ENCODE data around the gene HRCT1. TPM values are rescaled to one million over a fixed set of nuclear protein-coding genes. Genes with fewer than 3 reads are reported as not detected.
A peak's percentile ranks its signal among the peaks of the same experiment; 100 is the strongest.
"Not testable (repeated sequence)": the region's sequence is repeated elsewhere in the genome, so short reads cannot be mapped to it uniquely, and the experiment has no call there.

HRCT1 gene
- total RNA-seq, 8 experiments from 2014 or later: 0.27 to 1.8 (median 1.0) TPM; not detected in 1

DNA sequence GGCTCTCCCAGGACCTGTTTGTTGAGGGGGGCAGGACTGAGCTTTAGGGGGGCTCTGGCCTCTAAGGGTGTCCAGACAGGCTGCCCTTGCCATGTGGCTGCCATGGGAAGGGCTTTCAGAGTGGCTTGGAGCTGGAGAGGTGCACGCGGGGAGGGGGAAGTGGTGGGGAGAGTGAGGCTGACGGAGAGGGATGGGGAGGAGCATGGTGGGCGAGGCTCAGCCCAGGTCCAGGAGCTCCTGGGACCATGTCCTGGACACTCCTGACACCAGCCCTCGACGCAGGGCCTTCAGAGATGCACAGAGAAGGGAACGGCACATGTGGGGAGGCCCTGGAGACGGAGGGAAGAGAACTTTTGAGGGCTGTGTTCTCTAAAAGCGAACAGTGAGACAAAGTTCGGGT is 5.7 kb downstream of the HRCT1 start:
- H3K4me1 ChIP-seq (replicated peaks in 1 of 2): peaks cover 15 to 25% of the 10 kb centered on the region in 2 donors
- no peak for ATAC-seq (replicated peaks in 6 of 8)
- H3K27ac ChIP-seq: no peak overlapping the region
- H3K4me3 ChIP-seq: no peak overlapping the region
- 81 to 100% (median 100%) methylated on average over 1 to 4 of the region's 10 CpGs; no CpG with 5 or more reads in 7 of the 10 experiments for WGBS, 10 experiments
- in situ Hi-C loops (cut with MboI; ENCODE audit: low pct_unique_long_range_greater_than_20kb in 2 of 9, low sequenced_read_pairs in 9 of 9, unreplicated experiment in 9 of 9): no loop called here

- Histone ChIP-seq H3K4me1 (replicated peaks in 1 of 2) (peaks cover 7 to 13% of the 10 kb centered on the region in 2 donors), H3K27ac (no peak overlapping the region), H3K4me3 (no peak overlapping the region)
- WGBS, 10 experiments: 68 to 93% (median 83%) methylated on average over 3 to 5 of the region's 10 CpGs; no CpG with 5 or more reads in 6 of the 10 experiments
- ATAC-seq (replicated peaks in 6 of 8): peak in 1 of 8 experiments; percentile 16
- in situ Hi-C loops (cut with MboI; ENCODE audit: low pct_unique_long_range_greater_than_20kb in 2 of 9, low sequenced_read_pairs in 9 of 9, unreplicated experiment in 9 of 9): no loop called here
These were observed 6.9 kb downstream of the HRCT1 start for GRCh38 chr9:35912791-35913400.

- H3K4me3 ChIP-seq; in situ Hi-C loops (cut with MboI; ENCODE audit: low pct_unique_long_range_greater_than_20kb in 2 of 9, low sequenced_read_pairs in 9 of 9, unreplicated experiment in 9 of 9); H3K27ac ChIP-seq; ATAC-seq (replicated peaks in 6 of 8); H3K4me1 ChIP-seq (replicated peaks in 1 of 2): not testable (repeated sequence)
These were observed 7.4 kb downstream of the HRCT1 start for GRCh38 chr9:35913429-35913828.

- no peak overlapping the region for H3K27ac ChIP-seq
- no peak overlapping the region for H3K4me3 ChIP-seq
- in situ Hi-C loops (cut with MboI; ENCODE audit: low pct_unique_long_range_greater_than_20kb in 2 of 9, low sequenced_read_pairs in 9 of 9, unreplicated experiment in 9 of 9): no loop called here
- WGBS, 10 experiments: 8 to 88% (median 65%) methylated on average over 1 to 6 of the region's 9 CpGs; no CpG with 5 or more reads in 5 of the 10 experiments
- H3K4me1 ChIP-seq (replicated peaks in 1 of 2): peaks cover 0 to 4% of the 10 kb centered on the region in 2 donors
- peak; percentile 22 to 97 (median 90) for ATAC-seq (replicated peaks in 6 of 8)
These were observed 8.4 kb downstream of the HRCT1 start for GRCh38 chr9:35914301-35914807.

DNA sequence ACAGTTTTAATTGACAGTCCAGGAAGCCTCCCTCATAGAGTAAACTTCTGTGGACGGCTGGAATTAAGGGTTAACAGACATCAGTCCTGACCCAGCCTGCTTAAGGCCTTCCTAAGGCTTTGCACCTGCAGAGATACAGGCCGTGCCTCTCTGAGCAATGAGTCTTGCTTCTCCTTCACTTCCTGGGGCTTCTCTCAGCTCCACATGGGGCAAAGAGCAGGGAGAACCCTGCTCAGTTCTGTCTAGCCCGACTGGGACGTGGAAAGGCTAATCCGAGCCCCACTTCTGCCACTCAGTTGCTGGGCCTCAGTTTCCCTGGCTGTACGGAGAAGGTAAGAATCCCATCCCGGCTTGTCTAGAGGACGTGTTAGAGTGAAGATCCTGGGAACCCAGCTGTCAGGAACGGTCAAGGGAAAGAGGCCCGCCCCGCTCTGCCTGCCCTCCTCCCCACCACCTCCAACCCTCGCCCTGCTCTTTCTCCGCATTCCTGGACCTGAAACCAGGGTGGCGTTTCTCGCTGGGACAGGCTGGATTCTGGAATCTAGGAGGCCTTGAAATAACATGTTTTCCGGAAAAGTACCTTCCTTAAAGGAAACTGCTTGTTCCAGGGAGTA is 9.8 kb downstream of the HRCT1 start:
- no peak for ATAC-seq (replicated peaks in 6 of 8)
- in situ Hi-C loops (cut with MboI; ENCODE audit: low pct_unique_long_range_greater_than_20kb in 2 of 9, low sequenced_read_pairs in 9 of 9, unreplicated experiment in 9 of 9): no loop called here
- no peak overlapping the region for H3K4me3 ChIP-seq
- no peak overlapping the region for H3K27ac ChIP-seq
- H3K4me1 ChIP-seq (replicated peaks in 1 of 2): peaks cover 0 to 4% of the 10 kb centered on the region in 2 donors
- 45 to 100% (median 85%) methylated on average over 1 to 10 of the region's 16 CpGs; no CpG with 5 or more reads in 2 of the 10 experiments for WGBS, 10 experiments

DNA sequence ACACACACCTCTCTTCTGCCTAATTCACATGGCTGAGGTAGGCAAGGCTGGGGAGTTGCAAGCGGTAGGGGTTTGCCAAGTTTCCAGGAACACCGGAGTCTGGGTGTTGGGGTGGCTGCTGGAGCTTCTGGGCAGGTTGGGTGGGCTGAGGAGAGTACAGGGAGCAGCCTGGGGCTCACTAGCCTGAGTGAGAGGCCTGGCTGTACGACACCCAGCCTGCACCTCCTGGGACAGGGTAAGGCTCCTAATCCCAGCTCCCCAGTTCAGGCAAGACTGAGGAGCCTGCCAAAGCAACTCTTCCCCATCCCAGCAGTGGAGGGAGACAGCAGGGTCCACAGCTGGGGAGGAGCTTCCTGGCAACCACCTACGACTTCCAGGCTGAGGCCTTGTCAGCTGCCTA is 11.3 kb downstream of the HRCT1 start:
- WGBS, 10 experiments: 90 to 100% (median 100%) methylated on average over 2 to 3 of the region's 4 CpGs; no CpG with 5 or more reads in 7 of the 10 experiments

GRCh38 chr9:35918780-35919179 is 12.8 kb downstream of the HRCT1 start:
- H3K4me1 ChIP-seq (replicated peaks in 1 of 2): peaks cover 0 to 10% of the 10 kb centered on the region in 2 donors
- no peak for ATAC-seq (replicated peaks in 6 of 8)
- in situ Hi-C loops (cut with MboI; ENCODE audit: low pct_unique_long_range_greater_than_20kb in 2 of 9, low sequenced_read_pairs in 9 of 9, unreplicated experiment in 9 of 9): no loop called here
- H3K27ac ChIP-seq: no peak overlapping the region
- H3K4me3 ChIP-seq: no peak overlapping the region
- 78 to 100% (median 98%) methylated on average over 1 to 3 of the region's 3 CpGs; no CpG with 5 or more reads in 2 of the 10 experiments for WGBS, 10 experiments

More for the DNA sequence above, 11.3 kb downstream of the HRCT1 start:
- Histone ChIP-seq H3K4me3 (no peak overlapping the region), H3K4me1 (replicated peaks in 1 of 2) (peaks cover 0 to 4% of the 10 kb centered on the region in 2 donors), H3K27ac (no peak overlapping the region)
- in situ Hi-C loops (cut with MboI; ENCODE audit: low pct_unique_long_range_greater_than_20kb in 2 of 9, low sequenced_read_pairs in 9 of 9, unreplicated experiment in 9 of 9): no loop called here
- no peak for ATAC-seq (replicated peaks in 6 of 8)

DNA sequence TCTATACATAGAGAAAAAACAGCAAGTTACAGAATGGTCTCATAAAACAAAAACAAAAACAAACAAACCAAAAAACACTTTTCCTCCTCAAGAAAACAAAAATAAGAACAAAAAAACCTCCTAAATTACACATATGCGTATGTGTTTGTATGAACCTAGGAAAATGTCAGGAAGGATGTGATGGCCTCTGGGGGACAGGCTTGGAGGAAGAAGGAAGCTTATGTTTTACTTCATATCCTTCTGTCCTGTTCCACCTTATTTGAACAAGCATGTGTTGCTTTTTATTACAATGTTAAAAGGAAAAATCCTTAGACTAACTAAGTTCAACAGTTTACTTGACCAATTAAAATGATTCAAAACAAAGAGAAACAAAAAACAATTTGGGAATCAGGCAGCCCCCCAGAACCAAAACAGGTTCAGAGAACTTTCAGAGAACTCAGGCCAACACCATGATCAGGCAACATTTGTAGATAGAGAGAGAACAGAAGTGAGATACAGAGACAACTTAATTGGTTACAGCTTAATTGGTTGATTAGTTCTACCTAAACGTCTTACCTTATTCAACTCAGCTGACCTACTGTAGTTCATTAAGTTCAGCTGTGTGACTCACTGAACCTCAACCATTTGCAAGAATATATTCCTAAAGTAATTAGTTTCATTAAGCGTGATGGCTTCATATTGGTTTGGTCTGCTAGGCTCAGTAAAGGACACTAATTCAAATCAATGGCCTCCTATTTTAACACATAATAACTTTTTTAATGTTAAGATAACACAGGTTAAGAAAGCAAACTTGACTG is 13.4 kb downstream of the HRCT1 start:
- no peak for ATAC-seq (replicated peaks in 6 of 8)
- in situ Hi-C loops (cut with MboI; ENCODE audit: low pct_unique_long_range_greater_than_20kb in 2 of 9, low sequenced_read_pairs in 9 of 9, unreplicated experiment in 9 of 9): no loop called here
- Histone ChIP-seq H3K27ac (no peak overlapping the region), H3K4me3 (no peak overlapping the region), H3K4me1 (replicated peaks in 1 of 2) (peaks cover 2 to 13% of the 10 kb centered on the region in 2 donors)
- 61 to 100% (median 86%) methylated on average over 1 to 3 of the region's 3 CpGs for WGBS, 10 experiments

DNA sequence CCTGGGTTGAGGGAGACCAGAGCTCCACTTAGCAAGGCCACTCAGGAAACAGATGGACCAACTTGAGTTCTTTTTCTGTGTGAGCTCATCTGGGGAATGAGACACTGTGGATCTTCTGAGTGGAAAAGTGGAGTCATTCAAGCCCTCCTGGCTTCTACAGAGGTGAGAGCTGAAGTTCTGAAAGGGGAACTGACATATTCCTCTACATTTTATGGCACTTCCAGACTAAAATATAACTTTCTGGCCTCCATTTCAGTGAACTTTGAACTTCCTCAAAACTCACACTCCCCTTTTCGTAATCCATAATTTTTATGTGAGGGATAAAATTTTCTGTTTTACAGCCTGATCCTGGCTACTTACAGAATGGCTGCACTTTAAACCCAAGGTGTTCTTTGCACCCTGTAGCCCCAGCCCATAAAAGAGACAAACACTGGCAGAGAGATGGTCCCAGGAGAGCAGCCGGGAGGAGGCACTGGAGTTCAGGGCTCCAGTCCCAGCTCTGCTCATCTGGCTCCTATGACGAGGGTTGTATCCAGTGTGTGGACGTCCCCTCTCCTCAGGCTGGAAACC is 14.1 kb downstream of the HRCT1 start:
- ATAC-seq (replicated peaks in 6 of 8): no peak
- in situ Hi-C loops (cut with MboI; ENCODE audit: low pct_unique_long_range_greater_than_20kb in 2 of 9, low sequenced_read_pairs in 9 of 9, unreplicated experiment in 9 of 9): no loop called here

DNA sequence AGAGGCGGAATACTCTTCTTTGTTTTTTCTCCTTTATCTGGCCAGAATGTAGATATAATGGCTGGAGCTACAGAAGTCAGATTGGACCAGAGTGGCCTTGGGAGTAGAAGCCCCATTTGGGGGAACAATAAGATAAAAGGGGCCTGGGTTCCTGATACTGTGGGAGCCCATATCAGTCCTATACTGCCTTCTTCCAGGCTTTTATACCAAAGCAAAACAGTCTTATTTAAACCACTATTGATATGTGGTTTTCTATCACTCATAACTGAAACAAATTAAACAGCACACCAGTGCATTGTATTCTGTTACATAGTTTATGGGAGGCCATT is 17.6 kb downstream of the HRCT1 start:
- no peak overlapping the region for H3K4me3 ChIP-seq
- ATAC-seq (replicated peaks in 6 of 8): no peak
- in situ Hi-C loops (cut with MboI; ENCODE audit: low pct_unique_long_range_greater_than_20kb in 2 of 9, low sequenced_read_pairs in 9 of 9, unreplicated experiment in 9 of 9): no loop called here
- WGBS, 10 experiments: 100% methylated on average over 1 of the region's 1 CpG; no CpG with 5 or more reads in 3 of the 10 experiments
- H3K4me1 ChIP-seq (replicated peaks in 1 of 2): peaks cover 2 to 10% of the 10 kb centered on the region in 2 donors
- H3K27ac ChIP-seq: no peak overlapping the region

More for the DNA sequence above, 14.1 kb downstream of the HRCT1 start:
- peaks cover 2 to 10% of the 10 kb centered on the region in 2 donors for H3K4me1 ChIP-seq (replicated peaks in 1 of 2)
- WGBS, 10 experiments: 95 to 100% (median 100%) methylated on average over 1 to 3 of the region's 4 CpGs; no CpG with 5 or more reads in 5 of the 10 experiments
- no peak overlapping the region for H3K4me3 ChIP-seq
- H3K27ac ChIP-seq: no peak overlapping the region

DNA sequence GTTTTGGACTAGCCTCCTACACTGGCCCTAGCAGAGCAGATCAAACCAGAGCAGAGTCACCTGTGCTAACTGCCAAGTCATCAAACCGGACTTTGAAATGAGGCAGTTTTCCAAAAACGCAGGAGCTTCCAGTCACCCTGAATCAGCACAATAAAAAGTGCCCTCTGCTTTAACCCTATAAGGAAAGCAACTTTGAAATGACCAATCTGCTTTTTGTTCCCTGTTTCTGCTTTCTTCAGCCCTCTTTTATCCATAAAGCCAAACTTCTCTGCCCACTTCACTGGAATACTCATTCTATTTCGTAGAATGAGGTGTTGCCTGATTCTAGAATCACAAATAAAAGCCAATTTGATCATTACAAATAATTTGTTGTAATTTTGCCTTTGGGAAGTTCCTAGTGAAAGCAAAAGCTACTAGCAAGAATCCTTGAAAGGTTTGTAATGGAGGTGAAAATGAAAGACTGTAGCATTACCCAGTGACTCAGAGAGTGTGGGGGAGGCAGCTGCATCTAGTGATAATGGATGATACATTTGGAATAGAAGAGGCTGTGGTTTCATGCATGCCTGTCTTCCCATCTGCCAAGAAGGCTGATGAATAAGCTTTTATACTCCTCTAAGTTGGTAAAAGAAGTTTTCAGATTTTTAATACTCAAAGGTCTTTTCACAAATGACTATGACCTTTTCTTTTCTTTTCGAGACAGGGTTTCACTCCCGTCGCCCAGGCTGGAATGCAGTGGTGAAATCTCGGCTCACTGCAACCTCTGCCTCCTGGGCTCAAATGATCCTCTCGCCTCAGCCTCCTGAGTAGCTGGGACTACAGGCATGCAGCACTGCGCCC is 18.1 kb downstream of the HRCT1 start:
- 7 to 100% (median 48%) methylated on average over 1 to 9 of the region's 9 CpGs; no CpG with 5 or more reads in 2 of the 10 experiments for WGBS, 10 experiments
- Histone ChIP-seq H3K4me1 (replicated peaks in 1 of 2) (peaks cover 2 to 10% of the 10 kb centered on the region in 2 donors), H3K27ac (no peak overlapping the region), H3K4me3 (no peak overlapping the region)
- in situ Hi-C loops (cut with MboI; ENCODE audit: low pct_unique_long_range_greater_than_20kb in 2 of 9, low sequenced_read_pairs in 9 of 9, unreplicated experiment in 9 of 9): no loop called here
- ATAC-seq (replicated peaks in 6 of 8): peak; percentile 43 to 98 (median 80)
